GM12878 (cell line): ENCODE data around the gene CKS1B. TPM values are rescaled to one million over a fixed set of nuclear protein-coding genes. Genes with fewer than 3 reads are reported as not detected.

Experiments used
- ATAC-seq: fragments of 200-7000 bp; cut with Tn5 transposase; 3 replicates; pipeline ENCODE4 v1.9.1; 2020; ENCODE audit warnings: mild to moderate bottlenecking, moderate library complexity
- BruUV-seq: library from RNA; stranded (reverse); fragments of 400-500 nt; replicated peaks from 2 replicates; lab custom pipeline; 2021; lab: Mats Ljungman, UMichigan
- CTCF ChIA-PET: fragments of 300-600 bp; sonication (Branson Sonifier 250); formaldehyde crosslinking; extraction: SDS; loops from one replicate; lab custom pipeline; 2021; ENCODE audit warnings: inconsistent platforms; lab: Yijun Ruan, JAX
- POLR2A ChIA-PET: fragments of 350-600 bp; formaldehyde crosslinking; extraction: SDS; loops from one replicate; lab custom pipeline; 2021; ENCODE audit warnings: inconsistent platforms; lab: Charles Lee
- RAD21 ChIA-PET: fragments of 300-600 bp; sonication (Branson Sonifier 250); formaldehyde crosslinking; loops from one replicate; lab custom pipeline; 2023; ENCODE audit warnings: antibody characterized with exemption; ENCODE audit not compliant: unreplicated experiment; lab: Charles Lee
- SMC1A ChIA-PET: fragments of 300-600 bp; sonication (Branson Sonifier 250); formaldehyde crosslinking; loops from one replicate; lab custom pipeline; 2023; ENCODE audit not compliant: unreplicated experiment, uncharacterized antibody; lab: Charles Lee
- DNase-seq: peaks from one replicate; pipeline ENCODE4 v3.0.0-alpha.2; 2011; ENCODE audit warnings: low read depth, low spot score
- FAIRE-seq: peaks from 3 replicates; lab custom pipeline; 2011; peaks lifted over from hg19 to GRCh38; lab: Jason Lieb, UNC
- H2AFZ ChIP-seq: 2 replicates; pipeline ENCODE4 v1.6.0; 2011; ENCODE audit warnings: low read depth, low read length, control low read depth; ENCODE audit not compliant: control insufficient read depth
- H3K27ac ChIP-seq: 2 replicates; pipeline ENCODE4 v1.5.1; 2011; ENCODE audit warnings: control low read depth; ENCODE audit not compliant: control insufficient read depth, insufficient read depth
- H3K27me3 ChIP-seq, 2 experiments: replicated peaks in 1 of 2; 2 replicates each; pipeline versions ENCODE4 v1.6.0 to v1.6.1; 2011; ENCODE audit warnings: low read length in 1 of 2; ENCODE audit not compliant: control insufficient read depth in 2 of 2, insufficient read depth in 2 of 2
- H3K36me3 ChIP-seq, 2 experiments: 2 replicates each; pipeline ENCODE4 v1.5.1; 2011; ENCODE audit warnings: low read length in 1 of 2; ENCODE audit not compliant: control insufficient read depth in 2 of 2, insufficient read depth in 2 of 2
- H3K4me1 ChIP-seq: 2 replicates; pipeline ENCODE4 v1.6.1; 2011; ENCODE audit warnings: mild to moderate bottlenecking, low read length, moderate library complexity, mixed read lengths; ENCODE audit not compliant: control insufficient read depth, insufficient read depth
- H3K4me2 ChIP-seq: 2 replicates; pipeline ENCODE4 v1.6.0; 2011; ENCODE audit warnings: control low read depth; ENCODE audit not compliant: control insufficient read depth, insufficient read depth
- H3K4me3 ChIP-seq: fragments of 200-600 bp; sonication (generic); 2 replicates; pipeline ENCODE4 v1.5.1; 2016
- H3K79me2 ChIP-seq: 2 replicates; pipeline ENCODE4 v1.6.0; 2011; ENCODE audit warnings: low read length; ENCODE audit not compliant: control insufficient read depth, insufficient read depth
- H3K9ac ChIP-seq: 2 replicates; pipeline ENCODE4 v1.8.0; 2011; ENCODE audit warnings: low read length, control low read depth, mixed read lengths; ENCODE audit not compliant: control insufficient read depth, insufficient read depth
- H3K9me3 ChIP-seq: replicated peaks from 3 replicates; pipeline ENCODE4 v1.5.1; 2011; ENCODE audit warnings: mild to moderate bottlenecking, low read length; ENCODE audit not compliant: control insufficient read depth, insufficient read depth
- H4K20me1 ChIP-seq: 2 replicates; pipeline ENCODE4 v1.6.0; 2011; ENCODE audit not compliant: control insufficient read depth, insufficient read depth
- ASH2L ChIP-seq: fragments of 300-600, 200-600 bp; sonication (generic); IDR thresholded peaks from 2 replicates; pipeline ENCODE4 v1.6.1; 2017; ENCODE audit warnings: low read depth, mild to moderate bottlenecking, borderline replicate concordance
- BRCA1 ChIP-seq: IDR thresholded peaks from 2 replicates; pipeline ENCODE4 v1.6.1; 2011; ENCODE audit warnings: low read depth, low read length, improper control_type of control experiment
- HDAC2 ChIP-seq: fragments of 200-600 bp; sonication (generic); IDR thresholded peaks from 2 replicates; pipeline ENCODE4 v1.6.1; 2017
- MLLT1 ChIP-seq: fragments of 450-650 bp; IDR thresholded peaks from 2 replicates; pipeline ENCODE4 v1.6.1; 2016; ENCODE audit warnings: mild to moderate bottlenecking
- NBN ChIP-seq: fragments of 450-650 bp; IDR thresholded peaks from 2 replicates; pipeline ENCODE4 v1.6.1; 2016
- POLR2A ChIP-seq: IDR thresholded peaks from 2 replicates; pipeline ENCODE4 v1.6.1; 2011; ENCODE audit warnings: low read depth, mild to moderate bottlenecking, low read length
- SIN3A ChIP-seq: IDR thresholded peaks from 2 replicates; pipeline ENCODE4 v1.6.1; 2012; ENCODE audit warnings: low read depth, low read length, improper control_type of control experiment
- ZNF217 ChIP-seq: fragments of 450-650 bp; IDR thresholded peaks from 2 replicates; pipeline ENCODE4 v1.6.1; 2017; ENCODE audit warnings: antibody characterized with exemption, mild to moderate bottlenecking
- WGBS: methylation state at CpG from one replicate; pipeline ENCODE4 v1.1.6; 2016; ENCODE audit warnings: low lambda C conversion rate; ENCODE audit not compliant: insufficient replicate concordance, insufficient coverage; ENCODE audit errors: missing lambda C conversion rate; 5-methylcytosine and 5-hydroxymethylcytosine counted together
- in situ Hi-C: fragments of 300-500 bp; cut with MboI; formaldehyde crosslinking; loops from 9 replicates; pipeline ENCODE4 v1.14.3; 2018; ENCODE audit warnings: mixed read lengths
- intact Hi-C: fragments of 100-400 bp; cut with micrococcal nuclease; formaldehyde crosslinking; loops from one replicate; pipeline ENCODE4 v1.14.2; 2022; ENCODE audit not compliant: unreplicated experiment
- polyA plus RNA-seq, 11 experiments: library from polyadenylated mRNA; depleted of rRNA in 4 of 11; unstranded in 6 of 11; stranded (reverse) in 5 of 11; fragments of >200 nt; fragmentation: Nextera tagmentation in 4 of 11; fragmentation: Illumina TruSeq in 1 of 11; extraction: Ambion mirVana in 4 of 11; extraction: Trizol in 1 of 11; gene quantifications; 1 replicate in 1 of 11; 2 replicates in 10 of 11; pipeline versions ENCODE4 v1.2.1 to v1.2.3, GENCODE V29; 2011 to 2016; ENCODE audit warnings: inconsistent platforms in 2 of 11, missing spikeins in 2 of 11, low read depth in 1 of 11
- total RNA-seq, 4 experiments: library from RNA; depleted of rRNA in 3 of 4; stranded (reverse); fragments of >200 nt in 3 of 4; fragmentation: Illumina TruSeq in 1 of 4; extraction: Trizol in 1 of 4; gene quantifications; 2 replicates each; pipeline versions ENCODE4 v1.2.1 to v1.2.3, GENCODE V29; 2013 to 2021
- TF ChIP-seq, protein P1 (sequence below): IDR thresholded peaks from 2 replicates; pipeline ENCODE4 v1.6.1; 2011; ENCODE audit warnings: low read depth, low read length, improper control_type of control experiment, borderline replicate concordance

Gene CKS1B
- total and polyA plus RNA-seq, 10 of the 15 experiments (the other 5 are each of a cell fraction or from before 2014, with no cell fraction given) = 125 to 608 (median 364) TPM

- ChIA-PET RAD21 (interaction anchor here (1.1 to 3.3 kb wide), 4 partner anchors 12 to 82 kb away, joined by 4 to 14 read pairs (median 4); partner anchors contain the start of gene PBXIP1), POLR2A (interaction anchor here (0.8 to 1.9 kb wide), 7 partner anchors 15 to 59 kb away, joined by 3 to 8 read pairs (median 4); partner anchors contain the start of gene SHC1), SMC1A (interaction anchor here (1.2 to 1.4 kb wide), 4 partner anchors 9 to 30 kb away, joined by 3 to 4 read pairs (median 4); no protein-coding TSS in a partner anchor), CTCF (interaction anchor here (0.8 to 2.1 kb wide), 2 partner anchors 14 to 19 kb away, joined by 5 to 18 read pairs; no protein-coding TSS in a partner anchor)
- FAIRE-seq = no peak
- Histone ChIP-seq H3K79me2 (peaks cover 57% of the 10 kb centered on the region), H3K27ac (peak overlapping the region; percentile 91), H2AFZ (peak overlapping the region; percentile 48; the same call in 1 of the 2 replicates), H3K27me3 (no peaks in the 10 kb centered on the region), H3K36me3 (no peaks in the 10 kb centered on the region; a peak in 1 of 4 replicates), H3K9ac (peak overlapping the region; percentile 85), H4K20me1 (0 out of 2 replicates have a peak, but pooled peaks cover 3% of the 10 kb centered on the region), H3K4me2 (peak overlapping the region; percentile 98), H3K4me3 (peak overlapping the region; percentile 99), H3K4me1 (peaks cover 38% of the 10 kb centered on the region), H3K9me3 (no peaks in the 10 kb centered on the region)
- TSS peak; percentile 28 for BruUV-seq
- intact Hi-C loops = loop anchor here (2.0 to 5.0 kb wide), 2 partner anchors 14 to 41 kb away; partner anchors contain the start of gene PYGO2
- under 1% methylated on average over 25 of the region's 37 CpGs for WGBS
- peak; percentile 38; the same call in 1 of the 2 replicates for TF ChIP-seq SIN3A
- 0 out of 2 replicates have a peak, but pooled peaks have one; percentile 8 for TF ChIP-seq NBN
- peak; percentile 44; the same call in 1 of the 2 replicates for TF ChIP-seq POLR2A
- no peak for TF ChIP-seq ASH2L
- TF ChIP-seq, protein P1, sequence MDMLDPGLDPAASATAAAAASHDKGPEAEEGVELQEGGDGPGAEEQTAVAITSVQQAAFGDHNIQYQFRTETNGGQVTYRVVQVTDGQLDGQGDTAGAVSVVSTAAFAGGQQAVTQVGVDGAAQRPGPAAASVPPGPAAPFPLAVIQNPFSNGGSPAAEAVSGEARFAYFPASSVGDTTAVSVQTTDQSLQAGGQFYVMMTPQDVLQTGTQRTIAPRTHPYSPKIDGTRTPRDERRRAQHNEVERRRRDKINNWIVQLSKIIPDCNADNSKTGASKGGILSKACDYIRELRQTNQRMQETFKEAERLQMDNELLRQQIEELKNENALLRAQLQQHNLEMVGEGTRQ = no peak
- no peak for TF ChIP-seq HDAC2
- TF ChIP-seq BRCA1 = no peak
- no peak for TF ChIP-seq ZNF217
- peak; percentile 37; the same call in 1 of the 2 replicates for TF ChIP-seq MLLT1
- DNase-seq = no peak
- ATAC-seq = no peak
- in situ Hi-C loops = no loop called here
Measured at GRCh38 chr1:155003227-155003765, 28.8 kb downstream of the CKS1B start.
